SK-N-SH (cell line): ENCODE results near the gene NCS1.

Experiments used
- CHD2 ChIP-seq: fragments of 150-350 bp; IDR thresholded peaks from 2 replicates; pipeline ENCODE4 v1.6.1; 2018; ENCODE audit warnings: low read length; ENCODE audit not compliant: partially characterized antibody
- EP300 ChIP-seq, 2 experiments: IDR thresholded peaks; 2 replicates each; pipeline versions ENCODE4 v1.4.0 to v1.6.1; 2012; ENCODE audit warnings: borderline replicate concordance in 1 of 2, low read depth in 1 of 2, low read length in 1 of 2
- GATA2 ChIP-seq: sonication (generic); formaldehyde crosslinking; IDR thresholded peaks from 2 replicates; pipeline ENCODE4 v1.5.0; 2020; ENCODE audit warnings: mild to moderate bottlenecking, missing genetic modification reagents
- MXI1 ChIP-seq: IDR thresholded peaks from 2 replicates; pipeline ENCODE4 v1.6.1; 2012; ENCODE audit warnings: mild to moderate bottlenecking, low read depth, low read length, improper control_type of control experiment
- NRF1 ChIP-seq: IDR thresholded peaks from 2 replicates; pipeline ENCODE4 v1.6.1; 2012; ENCODE audit warnings: low read depth, mild to moderate bottlenecking, low read length
- RCOR1 ChIP-seq: fragments of 150-350 bp; IDR thresholded peaks from 2 replicates; pipeline ENCODE4 v1.6.1; 2017; ENCODE audit warnings: antibody characterized with exemption, low read length
- RXRA ChIP-seq: IDR thresholded peaks from 2 replicates; pipeline ENCODE4 v1.4.0; 2012; ENCODE audit warnings: low read depth, mild to moderate bottlenecking, borderline replicate concordance
- SIN3A ChIP-seq: IDR thresholded peaks from 2 replicates; pipeline ENCODE4 v1.6.1; 2012; ENCODE audit warnings: low read depth, mild to moderate bottlenecking, low read length, moderate library complexity, borderline replicate concordance
- YY1 ChIP-seq: IDR thresholded peaks from 2 replicates; pipeline ENCODE4 v1.4.0; 2012; ENCODE audit warnings: low read depth, mild to moderate bottlenecking
- TF ChIP-seq, protein P1 (sequence below): fragments of 200-600 bp; sonication (generic); IDR thresholded peaks from 2 replicates; pipeline ENCODE4 v1.6.1; 2017; ENCODE audit warnings: antibody characterized with exemption, mild to moderate bottlenecking, moderate library complexity
- TF ChIP-seq, protein P2 (sequence below): IDR thresholded peaks from 2 replicates; pipeline ENCODE4 v1.4.0; 2012; ENCODE audit warnings: low read depth
- TF ChIP-seq, protein P3 (sequence below): fragments of 150-350 bp; IDR thresholded peaks from 2 replicates; pipeline ENCODE4 v1.6.1; 2017; ENCODE audit warnings: antibody characterized with exemption, low read length, low read depth, borderline replicate concordance

DNA sequence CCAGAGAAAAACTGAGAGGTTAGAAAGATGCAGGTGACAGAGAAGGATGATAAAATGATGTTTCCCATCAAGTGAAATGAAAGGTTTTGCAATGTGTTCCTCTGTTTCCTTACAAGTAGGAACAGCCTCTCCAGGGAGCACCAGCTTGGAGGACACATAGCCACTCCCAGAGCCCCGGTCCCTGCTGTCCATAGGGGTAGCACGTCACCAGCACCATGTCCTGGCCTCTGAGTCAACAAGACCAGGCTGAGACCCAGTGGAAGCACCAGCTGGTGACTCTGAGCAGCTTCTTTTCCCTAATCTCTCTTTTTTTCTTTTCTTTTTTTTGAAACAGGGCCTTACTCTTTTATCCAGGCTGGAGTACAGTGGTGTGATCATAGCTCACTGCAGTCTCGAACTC lies 73.9 kb downstream of the NCS1 start:
- no peak for TF ChIP-seq RXRA
- TF ChIP-seq, protein P1, sequence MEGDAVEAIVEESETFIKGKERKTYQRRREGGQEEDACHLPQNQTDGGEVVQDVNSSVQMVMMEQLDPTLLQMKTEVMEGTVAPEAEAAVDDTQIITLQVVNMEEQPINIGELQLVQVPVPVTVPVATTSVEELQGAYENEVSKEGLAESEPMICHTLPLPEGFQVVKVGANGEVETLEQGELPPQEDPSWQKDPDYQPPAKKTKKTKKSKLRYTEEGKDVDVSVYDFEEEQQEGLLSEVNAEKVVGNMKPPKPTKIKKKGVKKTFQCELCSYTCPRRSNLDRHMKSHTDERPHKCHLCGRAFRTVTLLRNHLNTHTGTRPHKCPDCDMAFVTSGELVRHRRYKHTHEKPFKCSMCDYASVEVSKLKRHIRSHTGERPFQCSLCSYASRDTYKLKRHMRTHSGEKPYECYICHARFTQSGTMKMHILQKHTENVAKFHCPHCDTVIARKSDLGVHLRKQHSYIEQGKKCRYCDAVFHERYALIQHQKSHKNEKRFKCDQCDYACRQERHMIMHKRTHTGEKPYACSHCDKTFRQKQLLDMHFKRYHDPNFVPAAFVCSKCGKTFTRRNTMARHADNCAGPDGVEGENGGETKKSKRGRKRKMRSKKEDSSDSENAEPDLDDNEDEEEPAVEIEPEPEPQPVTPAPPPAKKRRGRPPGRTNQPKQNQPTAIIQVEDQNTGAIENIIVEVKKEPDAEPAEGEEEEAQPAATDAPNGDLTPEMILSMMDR = no peak
- no peak for TF ChIP-seq RCOR1
- no peak for TF ChIP-seq CHD2
- TF ChIP-seq, protein P2, sequence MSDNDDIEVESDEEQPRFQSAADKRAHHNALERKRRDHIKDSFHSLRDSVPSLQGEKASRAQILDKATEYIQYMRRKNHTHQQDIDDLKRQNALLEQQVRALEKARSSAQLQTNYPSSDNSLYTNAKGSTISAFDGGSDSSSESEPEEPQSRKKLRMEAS = no peak
- TF ChIP-seq, protein P3, sequence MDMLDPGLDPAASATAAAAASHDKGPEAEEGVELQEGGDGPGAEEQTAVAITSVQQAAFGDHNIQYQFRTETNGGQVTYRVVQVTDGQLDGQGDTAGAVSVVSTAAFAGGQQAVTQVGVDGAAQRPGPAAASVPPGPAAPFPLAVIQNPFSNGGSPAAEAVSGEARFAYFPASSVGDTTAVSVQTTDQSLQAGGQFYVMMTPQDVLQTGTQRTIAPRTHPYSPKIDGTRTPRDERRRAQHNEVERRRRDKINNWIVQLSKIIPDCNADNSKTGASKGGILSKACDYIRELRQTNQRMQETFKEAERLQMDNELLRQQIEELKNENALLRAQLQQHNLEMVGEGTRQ = no peak
- no peak for TF ChIP-seq EP300 (IDR thresholded peaks at IDR 0.05; ENCODE audit: borderline replicate concordance in 1 of 2, low read depth in 1 of 2, low read length in 1 of 2)
- TF ChIP-seq GATA2 = no peak
- no peak for TF ChIP-seq SIN3A
- TF ChIP-seq MXI1 = no peak
- no peak for TF ChIP-seq NRF1
- TF ChIP-seq YY1 = no peak
